ENCODE data around the gene IFT80.

GRCh38 chr3:160340351-160340750 lies 58.7 kb downstream of the IFT80 start:
- TF ChIP-seq CTCF (IDR thresholded peaks at IDR 0.05) (no peak), EP300 (IDR thresholded peaks at IDR 0.05) (no peak), POLR2A (IDR thresholded peaks at IDR 0.05) (no peak)
